A549 treated with GW870086 at 1 μM for 4 hours (cell line): Measurements from ENCODE around the gene HIGD1B. TPM values are rescaled to one million over a fixed set of nuclear protein-coding genes. Genes with fewer than 3 reads are reported as not detected.

Experiments used
- total RNA-seq: library from RNA; stranded (reverse); fragments of 200-300 nt; extraction: Qiagen RNA extraction; gene quantifications from 5 replicates; pipeline ENCODE4 v1.2.3, GENCODE V29; 2022; ENCODE audit warnings: low read depth

The HIGD1B gene
- not detected in 5 replicates for total RNA-seq

GRCh38 chr17:44847586-44847985 is at the start of gene HIGD1B:
HIGD1B (plus strand) TSS chr17:44847883; CDS start chr17:44848153, 270 bp downstream.

GRCh38 chr17:44829523-44830358 is 17.9 kb upstream of the HIGD1B start, which contains the start of gene GJC1:
GJC1 (minus strand) TSS chr17:44830287; CDS start chr17:44805817, 24,470 bp downstream.

GRCh38 chr17:44899074-44899782 is 51.5 kb downstream of the HIGD1B start, which contains the start of gene EFTUD2:
EFTUD2 (minus strand) TSS chr17:44899445; CDS start chr17:44894521, 4,924 bp downstream.

Other genes starting within 250 kb of the HIGD1B start
- 1.3 to 3.7 TPM (median 2.4 TPM) in 5 replicates for gene MEIOC, start 191.4 kb upstream of the HIGD1B start, total RNA-seq
- gene CCDC43, start 158.1 kb upstream of the HIGD1B start, total RNA-seq, result 24.7 to 36.7 TPM (median 30.0 TPM) in 5 replicates
- gene DBF4B, start 139.2 kb upstream of the HIGD1B start, total RNA-seq, result 19.9 to 27.8 TPM (median 23.4 TPM) in 5 replicates
- 1.2 to 2.0 TPM (median 1.8 TPM) in 5 replicates for gene ADAM11, start 88.9 kb upstream of the HIGD1B start, total RNA-seq
- 24.6 to 30.7 TPM (median 28.3 TPM) in 5 replicates for gene GJC1, start 17.6 kb upstream of the HIGD1B start, total RNA-seq
- gene EFTUD2, start 51.6 kb downstream of the HIGD1B start, total RNA-seq, result 143 to 164 TPM (median 147 TPM) in 5 replicates
- gene GFAP, start 67.6 kb downstream of the HIGD1B start, total RNA-seq, result 0.70 to 1.0 TPM (median 0.98 TPM) in 5 replicates
- 28.5 to 39.8 TPM (median 35.4 TPM) in 5 replicates for gene KIF18B, start 99.9 kb downstream of the HIGD1B start, total RNA-seq
- 17.0 to 30.5 TPM (median 28.7 TPM) in 5 replicates for gene C1QL1, start 120.4 kb downstream of the HIGD1B start, total RNA-seq
- gene DCAKD, start 203.7 kb downstream of the HIGD1B start, total RNA-seq, result 14.0 to 16.9 TPM (median 16.8 TPM) in 5 replicates
- 164 to 390 TPM (median 182 TPM) in 5 replicates for gene NMT1, start 213.4 kb downstream of the HIGD1B start, total RNA-seq